Ovary (tissue), 9 donors: Measurements from ENCODE around the gene TMEM213. TPM values are rescaled to one million over a fixed set of nuclear protein-coding genes. Genes with fewer than 3 reads are reported as not detected.

Source experiments
- DNase-seq, 5 donors: peaks; one replicate each; pipeline ENCODE4 v3.0.0-alpha.2; 2019 to 2020
- H3K27ac ChIP-seq, 2 donors: fragments of 200-600 bp; one replicate each; pipeline versions ENCODE4 v1.5.1 to v1.8.0; 2019 to 2022
- H3K27me3 ChIP-seq: fragments of 200-600 bp; one replicate; pipeline ENCODE4 v1.8.0; 2022
- H3K36me3 ChIP-seq: fragments of 200-600 bp; sonication (generic); one replicate; pipeline ENCODE4 v1.5.1; 2019
- H3K4me1 ChIP-seq: one replicate; pipeline ENCODE4 v1.8.1; 2013; ENCODE audit warnings: mild to moderate bottlenecking, moderate library complexity; ENCODE audit not compliant: insufficient read depth
- H3K4me3 ChIP-seq: fragments of 200-600 bp; sonication (generic); one replicate; pipeline ENCODE4 v1.5.1; 2017
- H3K9me3 ChIP-seq, 2 donors: fragments of 200-600 bp in 1 of 2; sonication (generic) in 1 of 2; one replicate each; pipeline versions ENCODE4 v1.5.1 to v1.8.1; 2013 to 2019; ENCODE audit warnings: mild to moderate bottlenecking in 1 of 2, moderate library complexity in 1 of 2
- CTCF ChIP-seq, 3 donors: fragments of 450-650 bp in 2 of 3; fragments of 200-600 bp in 1 of 3; IDR thresholded peaks; one replicate each; pipeline versions ENCODE4 v1.5.1 to v1.8.0; 2016 to 2022; ENCODE audit warnings: antibody characterized with exemption in 3 of 3, mild to moderate bottlenecking in 1 of 3
- EP300 ChIP-seq: sonication (generic); formaldehyde crosslinking; IDR thresholded peaks from one replicate; pipeline ENCODE4 v1.6.1; 2017; ENCODE audit warnings: antibody characterized with exemption
- POLR2A ChIP-seq: fragments of 450-650 bp; IDR thresholded peaks from one replicate; pipeline ENCODE4 v1.6.1; 2017; ENCODE audit warnings: antibody characterized with exemption, mild to moderate bottlenecking, moderate library complexity
- WGBS, 3 donors: extraction: QIAGEN DNeasy Blood & Tissue Kit in 1 of 3; methylation state at CpG; one replicate each; pipeline versions ENCODE4 v1.1.5 to v1.1.7; 2013 to 2017; 5-methylcytosine and 5-hydroxymethylcytosine counted together
- intact Hi-C, 4 donors: fragments of 100-400 bp; cut with DNase I; formaldehyde crosslinking; loops; one replicate each; pipeline versions ENCODE4 v1.11.0 to v1.15.1; 2022 to 2023
- polyA plus RNA-seq, 2 donors: library from polyadenylated mRNA; stranded (reverse); fragments of 200-250 nt in 1 of 2; fragments of 350-450 nt in 1 of 2; fragmentation: Illumina TruSeq in 1 of 2; extraction: RNeasy Lipid Tissue Mini Kit (QIAGEN cat#74804) in 1 of 2; gene quantifications; one replicate each; pipeline ENCODE4 v1.2.3, GENCODE V29; 2013 to 2014
- total RNA-seq, 7 donors: library from RNA; depleted of rRNA in 2 of 7; stranded (reverse); fragments of >200 nt in 2 of 7; fragmentation: NEBNext Ultra II Directional in 3 of 7; extraction: Animal tissue kit (Norgen Biotek cat#: 25700) in 3 of 7; gene quantifications; one replicate each; pipeline versions ENCODE4 v1.1.0 to v1.2.4, GENCODE V29; 2016 to 2023
- donor health status: DM: no; HTN: no; CAD: no; lungs with moderate emphysema.
- donor health status: DM: no; HTN: no; CAD: no.
- donor health status: Bipolar disorder and iron deficiency.
- donor health status: DM: yes; HTN: yes; CAD: no.
- donor health status: DM: no; HTN: no; CAD: no.
- donor health status: DM: yes; HTN: yes; CAD: no.

Gene TMEM213
- total and polyA plus RNA-seq, 9 donors, result not detected

GRCh38 chr7:138875794-138876193, 78.0 kb downstream of the TMEM213 start:
- no peak overlapping the region for H3K27ac ChIP-seq
- no peak for DNase-seq

DNA sequence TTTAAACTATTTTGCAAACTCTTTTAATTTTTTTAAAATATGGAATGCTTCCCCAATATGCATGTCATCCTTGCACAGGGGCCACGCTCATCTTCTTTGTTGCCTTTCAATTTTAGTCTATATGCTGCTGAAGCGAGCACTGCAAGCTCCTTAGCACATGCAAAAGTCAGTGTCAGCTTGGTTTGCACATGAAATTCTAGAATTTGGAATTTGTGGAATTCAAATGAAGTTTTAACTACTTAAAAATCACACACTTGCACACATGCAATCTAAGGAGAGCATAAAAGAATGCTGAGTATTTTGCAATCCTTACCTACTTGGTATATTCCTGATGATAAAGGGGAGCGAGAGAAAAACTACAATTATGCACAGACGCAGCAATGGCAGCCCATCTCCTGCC, 78.5 kb downstream of the TMEM213 start:
- intact Hi-C loops, result no loop called here
- no peak for TF ChIP-seq POLR2A
- TF ChIP-seq CTCF (IDR thresholded peaks at IDR 0.05), result no peak
- no peak for TF ChIP-seq EP300
- no peak for DNase-seq
- no peaks in the 10 kb centered on the region for H3K9me3 ChIP-seq
- H3K36me3 ChIP-seq, result no peaks in the 10 kb centered on the region
- H3K4me1 ChIP-seq, result no peaks in the 10 kb centered on the region
- H3K27me3 ChIP-seq, result no peaks in the 10 kb centered on the region
- no peak overlapping the region for H3K4me3 ChIP-seq
- H3K27ac ChIP-seq, result no peak overlapping the region
- WGBS, 3 donors, result 72 to 92% (median 90%) methylated on average over 4 of the region's 4 CpGs

More at GRCh38 chr7:138875794-138876193, 78.0 kb downstream of the TMEM213 start:
- no peak overlapping the region for H3K4me3 ChIP-seq
- no peaks in the 10 kb centered on the region for H3K27me3 ChIP-seq
- H3K36me3 ChIP-seq, result no peaks in the 10 kb centered on the region
- no peaks in the 10 kb centered on the region for H3K4me1 ChIP-seq
- WGBS, 3 donors, result 90 to 91% (median 90%) methylated on average over 9 of the region's 9 CpGs
- intact Hi-C loops, result no loop called here
- no peaks in the 10 kb centered on the region for H3K9me3 ChIP-seq
- no peak for TF ChIP-seq POLR2A
- TF ChIP-seq CTCF (IDR thresholded peaks at IDR 0.05), result no peak
- no peak for TF ChIP-seq EP300

GRCh38 chr7:138878051-138878450, 80.3 kb downstream of the TMEM213 start:
- no peak overlapping the region for H3K4me3 ChIP-seq
- intact Hi-C loops, result no loop called here
- H3K27me3 ChIP-seq, result no peaks in the 10 kb centered on the region
- DNase-seq, result no peak
- no peaks in the 10 kb centered on the region for H3K4me1 ChIP-seq
- H3K36me3 ChIP-seq, result no peaks in the 10 kb centered on the region
- H3K9me3 ChIP-seq, result no peaks in the 10 kb centered on the region
- 91 to 95% (median 92%) methylated on average over 7 of the region's 7 CpGs for WGBS, 3 donors
- H3K27ac ChIP-seq, result no peak overlapping the region
- no peak for TF ChIP-seq CTCF (IDR thresholded peaks at IDR 0.05)
- no peak for TF ChIP-seq EP300
- TF ChIP-seq POLR2A, result no peak

DNA sequence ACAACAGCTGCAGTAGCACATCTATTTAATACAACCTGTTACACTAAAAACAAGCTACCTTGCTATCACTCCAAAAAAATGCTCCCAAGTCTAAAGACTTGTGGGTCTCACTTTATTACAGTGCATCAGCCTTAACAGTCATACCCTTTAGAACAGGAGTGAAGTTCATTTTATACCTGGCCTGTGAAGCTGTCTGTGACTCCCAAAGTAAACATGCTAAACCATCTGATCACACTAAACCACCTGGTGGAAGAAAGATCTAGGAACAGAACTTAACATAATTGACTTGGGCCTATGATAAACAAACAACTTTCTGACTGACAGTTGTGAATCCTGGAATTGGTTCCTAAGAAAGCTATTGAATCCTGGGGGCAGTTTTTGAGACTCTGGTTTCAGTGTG, 81.1 kb downstream of the TMEM213 start:
- Histone ChIP-seq H3K27ac (no peak overlapping the region), H3K27me3 (no peaks in the 10 kb centered on the region), H3K4me3 (no peak overlapping the region), H3K36me3 (no peaks in the 10 kb centered on the region), H3K4me1 (no peaks in the 10 kb centered on the region), H3K9me3 (no peaks in the 10 kb centered on the region)
- TF ChIP-seq EP300 (no peak), CTCF (IDR thresholded peaks at IDR 0.05) (no peak), POLR2A (no peak)
- intact Hi-C loops, result no loop called here
- no peak for DNase-seq

DNA sequence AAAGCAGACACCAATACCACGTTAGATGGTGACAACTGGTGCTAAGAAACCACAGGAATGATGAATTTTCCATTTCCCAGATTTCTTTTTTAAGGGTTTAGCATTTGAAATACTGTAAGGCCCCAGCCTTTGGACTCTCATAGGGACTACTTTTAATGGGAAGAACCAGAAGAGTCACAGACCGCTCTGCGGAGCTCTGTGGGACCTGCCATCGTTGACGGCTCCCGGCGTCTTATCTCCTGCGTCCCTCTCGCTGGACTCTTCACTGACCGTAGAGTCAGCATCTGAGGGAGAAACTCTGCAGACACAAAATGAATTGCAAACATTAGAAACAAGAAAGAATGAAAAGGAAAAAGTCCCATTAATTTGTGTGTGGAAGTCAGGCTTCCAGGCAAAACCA, 81.6 kb downstream of the TMEM213 start:
- Histone ChIP-seq H3K27ac (no peak overlapping the region), H3K4me1 (no peaks in the 10 kb centered on the region), H3K27me3 (no peaks in the 10 kb centered on the region), H3K9me3 (no peaks in the 10 kb centered on the region), H3K36me3 (no peaks in the 10 kb centered on the region), H3K4me3 (no peak overlapping the region)
- 92 to 96% (median 93%) methylated on average over 10 of the region's 10 CpGs for WGBS, 3 donors
- no peak for DNase-seq
- no peak for TF ChIP-seq EP300
- no peak for TF ChIP-seq POLR2A
- no peak for TF ChIP-seq CTCF (IDR thresholded peaks at IDR 0.05)
- intact Hi-C loops, result no loop called here
